ENCODE results near the gene DDB1.

The DDB1 gene

GRCh38 chr11:61332797-61333549, at the start of gene DDB1, which contains the start of gene TKFC:
DDB1 (minus strand) TSS chr11:61333105; CDS start chr11:61332968, 137 bp downstream.
TKFC (plus strand) TSS chr11:61333228; CDS start chr11:61334729, 1,501 bp downstream.
- peak; percentile 82 to 85 for DNase-seq (ENCODE audit: low read depth in 2 of 2)

- DNase-seq (ENCODE audit: low read depth in 2 of 2), result no peak
Measured at GRCh38 chr11:61380884-61381283, 48.0 kb upstream of the DDB1 start.

GRCh38 chr11:61378713-61379313, 45.9 kb upstream of the DDB1 start:
- peak; percentile 98 for DNase-seq (ENCODE audit: low read depth in 2 of 2)

GRCh38 chr11:61377461-61378160, 44.7 kb upstream of the DDB1 start:
- DNase-seq (ENCODE audit: low read depth in 2 of 2), result no peak

GRCh38 chr11:61375761-61376108, 42.8 kb upstream of the DDB1 start:
- no peak for DNase-seq (ENCODE audit: low read depth in 2 of 2)

- DNase-seq (ENCODE audit: low read depth in 2 of 2), result no peak
Measured at GRCh38 chr11:61372659-61373420, 39.9 kb upstream of the DDB1 start.

GRCh38 chr11:61370349-61371005, 37.6 kb upstream of the DDB1 start:
- no peak for DNase-seq (ENCODE audit: low read depth in 2 of 2)

GRCh38 chr11:61369372-61370348, 36.8 kb upstream of the DDB1 start:
- no peak for DNase-seq (ENCODE audit: low read depth in 2 of 2)

GRCh38 chr11:61368646-61369045, 35.7 kb upstream of the DDB1 start:
- no peak for DNase-seq (ENCODE audit: low read depth in 2 of 2)

DNA sequence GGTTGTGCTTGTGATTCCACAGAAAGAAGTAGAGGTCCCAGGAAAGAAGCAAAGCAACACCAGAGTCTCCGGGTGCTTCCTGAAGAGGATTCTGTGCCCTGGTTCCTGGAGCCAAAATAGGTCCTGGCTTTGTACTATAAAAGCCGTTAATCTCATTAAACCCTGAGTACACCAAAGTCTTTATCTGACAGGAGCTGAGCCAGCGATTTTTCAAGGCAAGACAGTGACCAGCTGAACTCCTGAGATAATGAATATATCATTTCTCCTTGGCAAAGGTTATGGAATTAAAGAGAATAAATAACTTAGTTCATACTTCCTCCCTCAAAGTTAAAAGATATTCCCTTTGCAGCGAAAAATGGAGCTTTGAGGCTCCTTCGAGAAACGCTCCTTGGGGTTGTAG, 34.5 kb upstream of the DDB1 start:
- no peak for DNase-seq (ENCODE audit: low read depth in 2 of 2)

DNA sequence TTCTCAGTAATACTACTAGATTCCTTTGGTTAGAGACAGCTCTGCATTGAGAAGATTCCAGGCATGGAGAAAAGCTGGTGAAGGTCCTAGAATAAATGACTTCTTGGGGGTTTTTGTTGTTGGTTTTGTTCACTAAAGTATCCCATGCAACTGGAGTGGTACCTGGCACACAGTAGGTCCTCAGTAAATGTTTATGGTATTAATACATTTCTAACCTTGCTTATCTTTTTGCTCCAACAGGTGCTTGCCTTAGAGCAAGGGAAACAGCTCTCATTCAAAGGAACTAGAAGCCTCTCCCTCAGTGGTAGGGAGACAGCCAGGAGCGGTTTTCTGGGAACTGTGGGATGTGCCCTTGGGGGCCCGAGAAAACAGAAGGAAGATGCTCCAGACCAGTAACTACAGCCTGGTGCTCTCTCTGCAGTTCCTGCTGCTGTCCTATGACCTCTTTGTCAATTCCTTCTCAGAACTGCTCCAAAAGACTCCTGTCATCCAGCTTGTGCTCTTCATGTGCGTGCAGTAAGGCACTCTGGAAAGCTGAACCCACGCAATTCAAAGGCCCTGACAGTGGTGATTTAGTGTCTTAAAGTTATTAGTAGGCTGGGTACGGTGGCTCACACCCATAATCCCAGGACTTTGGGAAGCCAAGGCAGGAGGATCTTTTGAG, 31.2 kb upstream of the DDB1 start:
- DNase-seq (ENCODE audit: low read depth in 2 of 2), result no peak

- DNase-seq (ENCODE audit: low read depth in 2 of 2), result no peak
Measured at GRCh38 chr11:61362542-61362875, 29.6 kb upstream of the DDB1 start.

GRCh38 chr11:61361741-61362541, 29.0 kb upstream of the DDB1 start, which contains the start of the genes CYB561A3 and TMEM138:
CYB561A3 (minus strand) TSS chr11:61361882; CDS start chr11:61356713, 5,169 bp downstream.
TMEM138 (plus strand) TSS chr11:61362374; CDS start chr11:61364391, 2,017 bp downstream.
- DNase-seq (ENCODE audit: low read depth in 2 of 2), result peak; percentile 79 to 81

- no peak for DNase-seq (ENCODE audit: low read depth in 2 of 2)
Measured at GRCh38 chr11:61361237-61361740, 28.4 kb upstream of the DDB1 start.

- no peak for DNase-seq (ENCODE audit: low read depth in 2 of 2)
Measured at GRCh38 chr11:61359516-61359915, 26.6 kb upstream of the DDB1 start.

DNA sequence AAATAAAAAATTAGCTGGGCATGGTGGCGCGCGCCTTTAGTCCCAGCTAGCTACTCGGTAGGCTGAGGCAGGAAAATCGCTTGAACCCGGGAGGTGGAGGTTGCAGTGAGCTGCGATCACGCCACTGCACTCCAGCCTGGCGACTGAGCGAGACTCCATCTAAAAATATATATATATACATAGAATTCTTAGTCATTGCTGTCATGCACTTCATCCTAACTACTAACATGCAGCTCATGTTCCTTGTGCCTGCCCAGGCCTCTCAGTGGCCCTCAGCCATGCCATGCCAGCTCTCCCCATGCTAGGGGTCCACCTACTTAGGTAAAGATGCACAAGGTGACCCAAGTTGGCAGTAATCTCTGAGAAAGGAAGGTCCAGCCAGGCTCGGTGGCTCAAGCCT, 25.7 kb upstream of the DDB1 start:
- no peak for DNase-seq (ENCODE audit: low read depth in 2 of 2)

GRCh38 chr11:61357894-61358239, 25.0 kb upstream of the DDB1 start:
- DNase-seq (ENCODE audit: low read depth in 2 of 2), result no peak

GRCh38 chr11:61357233-61357893, 24.5 kb upstream of the DDB1 start:
- DNase-seq (ENCODE audit: low read depth in 2 of 2), result no peak

Measured in fibroblast of skin of left quadriceps (primary cell).